22Rv1 (cell line): ENCODE results near the gene ZDHHC11.
"Not testable (repeated sequence)": the region's sequence is repeated elsewhere in the genome, so short reads cannot be mapped to it uniquely, and the experiment has no call there.

Source experiments
- CTCF ChIP-seq: fragments of 450-650 bp; IDR thresholded peaks from 2 replicates; pipeline ENCODE4 v1.5.1; 2017; ENCODE audit warnings: mild to moderate bottlenecking
- ZFX ChIP-seq: fragments of 450-650 bp; IDR thresholded peaks from 2 replicates; pipeline ENCODE4 v1.6.1; 2017; ENCODE audit warnings: antibody characterized with exemption, borderline replicate concordance

DNA sequence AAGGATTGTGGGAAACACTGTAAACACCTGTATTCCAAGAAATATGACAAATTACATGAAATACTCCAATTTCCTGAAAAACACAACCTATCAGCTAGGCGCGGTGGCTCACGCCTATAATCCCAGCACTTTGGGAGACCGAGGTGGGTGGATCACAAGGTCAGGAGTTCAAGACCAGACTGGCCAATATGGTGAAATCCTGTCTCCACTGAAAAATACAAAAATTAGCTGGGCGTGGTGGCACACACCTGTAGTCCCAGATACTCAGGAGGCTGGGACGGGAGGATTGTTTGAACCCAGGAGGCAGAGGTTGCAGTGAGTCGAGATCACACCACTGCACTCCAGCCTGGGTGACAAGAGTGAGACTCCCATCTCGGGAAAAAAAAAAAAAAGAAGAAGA, 87.8 kb downstream of the ZDHHC11 start:
- TF ChIP-seq CTCF, ZFX: not testable (repeated sequence)
